ES-I3 (cell line): Measurements from ENCODE around the gene EPB41.
"Not testable (repeated sequence)": the region's sequence is repeated elsewhere in the genome, so short reads cannot be mapped to it uniquely, and the experiment has no call there.

Experiments used
- H3K36me3 ChIP-seq: 2 replicates; pipeline ENCODE4 v1.6.1; 2013; ENCODE audit warnings: mild to moderate bottlenecking, low read length, control low read depth, moderate library complexity; ENCODE audit not compliant: insufficient read depth
- H3K4me1 ChIP-seq: 2 replicates; pipeline ENCODE4 v1.6.1; 2013; ENCODE audit warnings: mild to moderate bottlenecking, control low read depth, low read length; ENCODE audit not compliant: insufficient read depth
- H3K9ac ChIP-seq: 2 replicates; pipeline ENCODE4 v1.6.1; 2013; ENCODE audit warnings: low read depth, mild to moderate bottlenecking, low read length, moderate library complexity
- H3K9me3 ChIP-seq: 2 replicates; pipeline ENCODE4 v1.6.1; 2013; ENCODE audit warnings: mild to moderate bottlenecking, low read length, moderate library complexity; ENCODE audit not compliant: control insufficient read depth, insufficient read depth

EPB41 gene

DNA sequence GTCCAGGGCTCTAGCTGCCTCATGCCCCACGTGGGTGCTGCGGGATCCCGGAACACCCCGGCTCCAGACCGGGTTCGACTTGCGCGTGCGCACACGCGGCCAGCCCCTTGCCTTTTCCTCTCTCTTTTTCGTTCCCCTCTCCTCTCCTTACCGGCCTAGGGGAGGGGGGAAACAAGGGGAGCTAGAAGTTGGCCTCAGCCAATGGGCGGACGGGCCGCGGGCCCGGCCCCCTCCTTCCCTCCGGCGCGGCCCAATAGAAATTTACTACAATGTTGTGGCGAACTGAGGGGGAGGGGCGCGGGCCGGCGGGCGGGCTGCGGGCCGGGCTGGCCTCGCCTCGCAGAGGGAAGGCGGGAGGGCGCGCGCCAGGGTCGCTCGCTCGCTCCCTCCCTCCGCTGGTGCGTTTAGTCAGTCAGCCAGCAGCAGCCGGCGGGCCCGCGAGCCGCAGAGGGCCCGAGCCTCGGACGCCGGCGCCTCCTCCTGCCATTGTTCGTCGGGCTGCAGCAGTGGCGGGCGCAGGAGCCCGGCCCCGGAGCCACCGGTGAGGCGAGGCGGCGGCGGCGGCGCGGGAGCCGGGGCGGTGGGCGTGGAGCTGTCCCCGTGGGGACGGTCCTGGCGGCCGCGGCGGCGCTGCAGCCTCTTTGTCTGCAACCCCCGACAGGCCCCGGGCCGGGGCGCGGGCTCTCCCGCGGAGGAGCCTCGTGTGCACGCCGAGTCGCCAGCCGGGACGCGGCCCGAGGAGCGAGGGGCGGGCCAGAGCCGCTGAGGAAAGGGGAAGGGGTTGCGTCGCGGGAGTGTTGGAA lies at the start of gene EPB41:
EPB41 (plus strand) TSS at position 342 of the 803 bp plus-strand sequence. CDS start 72,869 bp downstream, outside the sequence.
- Histone ChIP-seq H3K4me1 (peaks cover 6% of the 10 kb centered on the region; the same call in 1 of the 2 replicates), H3K9ac (peak within 1 kb of the TSS; percentile 91), H3K36me3 (no peaks in the 10 kb centered on the region), H3K9me3 (no peaks in the 10 kb centered on the region)

DNA sequence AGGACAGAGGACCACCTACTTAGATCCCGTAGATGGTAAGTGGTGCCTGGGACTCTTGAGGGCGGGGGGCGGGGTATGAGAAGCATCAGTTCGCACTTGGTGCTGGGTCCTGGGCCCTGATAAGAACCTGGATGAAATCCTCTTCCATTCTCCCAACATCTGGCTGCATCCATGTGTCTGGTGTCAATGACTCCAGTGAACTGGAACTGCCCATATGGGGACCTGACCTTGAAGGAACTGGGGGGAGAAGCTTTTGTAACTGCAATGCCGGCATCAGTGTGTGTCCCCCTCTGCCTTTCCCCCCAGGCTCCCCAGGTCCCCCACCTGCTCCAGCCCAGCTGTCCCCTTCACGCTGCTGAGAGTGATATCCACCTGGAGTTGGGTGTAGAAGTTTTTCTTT lies 49.7 kb upstream of the EPB41 start:
- Histone ChIP-seq H3K9me3 (no peaks in the 10 kb centered on the region), H3K4me1 (no peaks in the 10 kb centered on the region), H3K9ac (no peak overlapping the region), H3K36me3 (no peaks in the 10 kb centered on the region)

DNA sequence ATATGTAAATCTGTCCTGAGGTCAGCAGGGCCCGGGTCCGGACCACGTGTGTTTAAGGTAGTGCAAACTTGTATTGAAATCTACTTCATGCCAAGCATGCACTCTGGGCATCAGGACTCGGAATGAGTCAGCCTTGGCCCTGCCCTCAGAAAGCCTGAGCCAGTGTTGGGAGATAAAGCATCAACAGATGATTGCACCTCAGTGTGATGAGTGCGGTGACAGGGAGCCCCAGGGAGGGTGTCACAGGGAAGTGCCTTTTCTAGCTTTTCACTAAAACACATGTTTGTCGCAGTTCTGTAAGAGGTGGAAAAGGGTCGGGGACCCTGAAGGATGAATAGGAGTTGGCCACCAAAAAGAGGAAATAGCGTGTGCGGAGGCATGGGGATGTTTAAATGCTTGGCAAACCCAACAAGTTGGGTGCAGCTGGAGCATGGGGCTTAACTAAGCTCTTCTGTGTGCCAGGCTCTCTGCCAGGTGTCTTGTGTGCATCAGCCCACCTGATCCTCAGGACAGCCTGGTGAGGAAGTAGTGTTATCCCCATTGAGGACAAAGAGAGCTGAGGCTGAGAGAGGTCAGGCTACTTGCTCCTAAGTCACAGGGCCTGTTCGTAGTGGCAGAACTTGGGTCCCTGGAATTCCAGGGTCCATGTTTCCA lies 48.2 kb upstream of the EPB41 start:
- no peaks in the 10 kb centered on the region for H3K36me3 ChIP-seq
- no peaks in the 10 kb centered on the region for H3K9me3 ChIP-seq
- H3K4me1 ChIP-seq: no peaks in the 10 kb centered on the region
- H3K9ac ChIP-seq: no peak overlapping the region

DNA sequence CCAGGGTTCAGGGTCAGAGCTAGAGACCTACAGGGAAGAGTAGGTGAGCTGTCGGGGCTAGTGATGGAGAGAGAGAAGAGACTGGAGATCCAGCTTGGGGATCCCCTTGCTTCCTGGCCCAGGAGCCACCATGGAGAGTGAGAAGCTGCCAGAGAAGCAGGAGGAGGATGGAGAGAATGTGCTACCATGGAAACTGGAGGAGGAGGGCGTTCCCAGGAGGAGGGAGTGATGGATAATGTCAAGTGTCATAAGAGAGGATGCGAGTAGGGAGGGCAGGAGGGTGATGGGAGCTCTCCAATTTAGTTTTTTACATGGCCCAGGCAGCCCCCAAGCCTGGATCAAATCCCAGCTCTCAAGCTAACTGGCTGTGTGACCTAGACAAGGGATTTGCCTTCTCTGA lies 46.5 kb upstream of the EPB41 start:
- Histone ChIP-seq H3K36me3 (no peaks in the 10 kb centered on the region), H3K9me3 (no peaks in the 10 kb centered on the region), H3K9ac (no peak overlapping the region), H3K4me1 (no peaks in the 10 kb centered on the region)

DNA sequence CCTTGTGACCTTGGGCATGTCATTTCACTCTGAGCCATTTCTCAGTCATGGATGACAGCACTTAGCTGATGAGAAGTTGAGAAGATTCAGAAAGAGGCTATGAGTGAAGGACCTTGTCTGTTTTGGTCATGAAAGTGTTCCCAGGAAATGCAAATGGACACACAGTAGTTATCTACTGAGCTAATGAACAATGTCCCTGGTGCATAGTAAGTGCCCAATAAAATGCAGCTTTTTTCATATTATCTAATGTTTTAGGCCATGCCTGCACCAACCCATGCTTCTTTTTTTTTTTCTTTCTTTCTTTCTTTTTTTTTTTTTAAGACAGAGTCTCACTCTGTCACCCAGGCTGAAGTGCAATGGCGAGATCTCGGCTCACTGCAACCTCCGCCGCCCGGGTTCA lies 44.4 kb upstream of the EPB41 start:
- no peak overlapping the region for H3K9ac ChIP-seq
- no peaks in the 10 kb centered on the region for H3K9me3 ChIP-seq
- H3K36me3 ChIP-seq: no peaks in the 10 kb centered on the region
- no peaks in the 10 kb centered on the region for H3K4me1 ChIP-seq

DNA sequence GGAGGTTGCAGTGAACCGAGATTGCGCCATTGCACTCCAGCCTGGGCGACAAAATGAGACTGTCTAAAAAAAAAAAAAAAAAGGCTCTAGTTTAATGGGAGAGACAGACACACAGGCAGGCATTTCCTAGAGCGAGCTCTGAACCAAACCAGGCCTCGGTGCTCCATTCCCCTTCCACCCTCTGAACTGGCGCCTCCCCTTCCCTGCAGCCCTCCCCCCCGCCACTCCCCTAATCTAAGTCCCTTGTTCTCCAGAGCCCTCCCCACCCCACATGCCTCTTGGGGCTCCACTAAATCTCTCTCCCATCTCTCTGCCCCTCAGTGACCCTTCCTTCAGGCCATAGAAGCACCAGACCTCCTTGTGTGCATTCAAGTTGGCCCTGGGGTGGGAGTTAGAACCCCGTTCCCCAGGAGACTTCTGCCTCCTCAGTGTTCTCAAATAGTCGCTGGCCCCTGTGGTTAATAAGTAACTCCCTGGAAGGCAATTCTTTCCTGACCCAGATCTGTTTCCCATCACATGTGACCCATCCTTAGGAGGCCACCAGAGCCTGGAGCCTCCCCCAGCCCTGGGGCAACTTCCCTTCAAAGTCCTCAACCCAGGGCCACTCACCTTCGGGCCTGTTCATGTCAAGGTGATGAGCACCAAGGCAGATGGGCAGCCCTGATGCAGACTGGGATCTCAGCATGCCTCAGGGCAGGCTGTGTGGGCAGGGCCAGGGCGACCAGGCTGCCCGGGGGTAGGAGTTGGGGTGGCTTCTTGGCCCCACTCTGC lies 42.6 kb upstream of the EPB41 start:
- Histone ChIP-seq H3K36me3 (no peaks in the 10 kb centered on the region), H3K4me1 (no peaks in the 10 kb centered on the region), H3K9ac (no peak overlapping the region), H3K9me3 (no peaks in the 10 kb centered on the region)

DNA sequence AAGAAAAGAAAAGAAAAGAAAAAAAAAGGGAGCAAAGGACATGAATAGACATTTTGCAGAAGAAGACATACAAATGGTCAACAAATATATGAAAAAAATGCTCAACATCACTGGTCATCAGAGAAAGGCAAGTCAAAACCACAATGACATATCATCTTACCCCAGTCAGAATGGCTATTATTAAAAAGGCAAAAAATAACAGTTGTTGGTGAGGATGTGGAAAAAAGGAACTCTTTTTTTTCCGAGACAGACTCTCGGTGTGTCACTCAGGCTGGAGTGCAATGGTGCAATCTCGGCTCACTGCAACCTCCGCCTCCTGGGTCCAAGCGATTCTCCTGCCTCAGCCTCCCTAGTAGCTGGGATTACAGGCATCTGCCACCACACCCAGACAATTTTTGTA lies 39.2 kb upstream of the EPB41 start:
- H3K9me3 ChIP-seq, H3K36me3 ChIP-seq, H3K4me1 ChIP-seq, H3K9ac ChIP-seq: not testable (repeated sequence)

DNA sequence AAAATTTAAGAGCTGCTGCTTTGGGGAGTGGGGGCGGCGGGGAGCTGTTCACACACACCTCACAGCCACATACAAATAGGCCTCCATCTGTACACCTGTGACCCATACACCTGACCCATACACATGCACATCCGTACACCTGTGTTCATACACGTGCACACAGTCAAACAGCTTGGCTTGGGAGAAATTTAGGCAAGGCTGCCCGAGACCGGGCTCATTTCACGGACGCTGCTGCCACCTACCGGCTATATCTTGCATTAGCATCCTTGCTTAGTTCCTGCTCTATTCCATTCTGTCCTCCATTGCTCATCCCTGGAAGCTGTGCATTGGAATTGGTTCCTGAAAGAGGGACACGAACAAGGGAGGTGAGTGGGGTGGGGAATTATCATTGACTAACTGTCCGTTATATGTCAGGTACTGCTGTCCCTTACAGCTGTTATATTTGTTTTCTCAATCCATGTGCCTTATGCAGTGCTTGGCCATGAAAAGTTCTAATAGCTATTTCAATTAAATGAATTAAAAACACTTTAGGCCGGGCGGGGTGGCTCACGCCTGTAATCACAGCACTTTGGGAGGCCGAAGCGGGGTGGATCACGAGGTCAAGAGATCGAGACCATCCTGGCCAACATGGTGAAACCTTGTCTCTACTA lies 37.1 kb upstream of the EPB41 start:
- no peak overlapping the region for H3K9ac ChIP-seq
- H3K4me1 ChIP-seq: peaks cover under 1% of the 10 kb centered on the region; the same call in 1 of the 2 replicates
- no peaks in the 10 kb centered on the region for H3K36me3 ChIP-seq
- no peaks in the 10 kb centered on the region for H3K9me3 ChIP-seq

DNA sequence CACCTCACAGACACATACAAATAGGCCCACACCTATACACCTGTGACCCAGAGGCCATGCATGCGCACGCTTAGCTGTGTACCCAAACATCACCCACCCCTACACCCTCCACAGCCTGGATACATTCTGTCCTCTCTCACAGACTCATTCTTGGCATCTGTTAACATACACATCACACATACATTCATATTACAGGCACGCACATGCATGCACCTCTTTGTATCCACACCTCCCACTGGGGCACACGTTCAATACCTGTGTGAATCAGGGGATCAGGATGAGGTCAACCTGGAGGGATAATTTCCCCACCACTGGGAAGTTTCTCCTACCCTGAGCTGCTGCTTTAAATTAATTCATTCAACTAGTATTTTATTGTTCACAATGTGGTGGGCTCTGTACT lies 35.6 kb upstream of the EPB41 start:
- Histone ChIP-seq H3K9ac (no peak overlapping the region), H3K9me3 (no peaks in the 10 kb centered on the region), H3K4me1 (peaks cover 12% of the 10 kb centered on the region), H3K36me3 (no peaks in the 10 kb centered on the region)

DNA sequence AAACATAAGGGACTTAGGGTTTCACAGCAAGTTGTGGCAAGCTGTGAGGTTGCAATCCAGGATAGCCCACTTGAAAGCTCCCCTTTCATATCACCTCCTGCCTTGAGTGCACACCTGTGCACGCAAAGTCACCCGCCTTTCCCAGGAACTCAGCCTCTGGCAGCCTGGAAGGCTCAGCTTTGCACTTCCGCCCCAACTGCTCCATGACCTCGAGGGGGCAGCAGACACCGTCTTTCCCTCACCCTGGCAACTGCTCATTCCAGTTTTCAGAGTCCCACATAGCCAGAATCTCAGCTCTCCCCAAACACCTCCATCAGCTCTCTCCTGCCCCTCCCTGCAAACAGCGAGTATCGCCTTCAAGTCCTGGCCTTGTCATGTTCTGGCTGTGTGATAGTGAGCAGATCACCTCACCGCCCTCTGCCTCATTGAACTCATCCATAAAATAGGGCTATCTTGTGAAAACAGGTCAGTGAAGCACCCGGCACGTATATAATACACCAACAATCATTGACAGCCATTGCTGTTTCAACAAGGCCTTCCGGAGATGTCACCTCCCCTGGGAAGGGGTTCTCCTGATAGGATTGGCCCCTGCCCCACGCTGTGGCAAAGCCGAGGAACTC lies 32.2 kb upstream of the EPB41 start:
- Histone ChIP-seq H3K4me1 (peaks cover 37% of the 10 kb centered on the region), H3K9me3 (no peaks in the 10 kb centered on the region), H3K9ac (no peak overlapping the region), H3K36me3 (no peaks in the 10 kb centered on the region)

DNA sequence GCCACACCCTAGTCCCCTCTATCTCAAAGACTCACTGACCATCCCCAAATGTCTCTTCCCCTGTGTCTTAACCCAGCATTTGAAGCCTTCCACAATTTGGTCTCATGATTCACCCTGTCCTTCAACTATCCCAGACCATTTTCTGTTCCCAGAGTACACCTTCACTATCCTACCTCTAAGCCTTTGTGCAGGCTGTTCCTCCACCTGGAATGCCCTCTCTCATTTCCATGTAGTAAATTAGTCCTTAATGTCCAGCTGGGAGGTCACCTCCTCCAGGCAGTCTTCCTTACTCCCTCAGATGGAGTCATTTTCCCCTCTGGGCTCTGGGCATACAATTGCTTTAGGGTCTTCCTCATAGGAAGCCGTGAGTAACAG lies 31.1 kb upstream of the EPB41 start:
- Histone ChIP-seq H3K9ac (peak overlapping the region; percentile 34; the same call in 1 of the 2 replicates), H3K4me1 (peaks cover 37% of the 10 kb centered on the region), H3K36me3 (no peaks in the 10 kb centered on the region), H3K9me3 (no peaks in the 10 kb centered on the region)

DNA sequence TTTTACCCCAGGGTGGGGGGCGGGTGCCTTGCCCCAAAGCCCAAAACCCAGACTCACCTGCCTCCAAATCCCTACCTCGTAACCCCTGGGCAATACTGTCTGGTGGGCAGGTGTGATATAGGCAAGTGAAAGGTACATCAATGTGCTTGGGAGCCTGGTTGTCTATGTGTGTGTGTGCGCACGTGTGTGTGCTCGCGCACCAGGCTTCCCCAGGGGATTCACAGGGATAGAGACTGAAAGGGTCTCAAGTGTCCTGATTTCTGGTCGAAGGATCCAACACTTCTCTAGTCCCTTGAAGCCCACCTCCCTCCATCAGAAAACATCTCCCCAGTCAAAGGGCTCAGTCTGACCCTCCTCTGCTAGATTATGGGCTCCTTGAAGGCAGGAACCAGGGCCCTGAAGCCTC lies 28.9 kb upstream of the EPB41 start:
- no peaks in the 10 kb centered on the region for H3K36me3 ChIP-seq
- H3K9ac ChIP-seq: no peak overlapping the region
- peaks cover 37% of the 10 kb centered on the region for H3K4me1 ChIP-seq
- H3K9me3 ChIP-seq: no peaks in the 10 kb centered on the region

DNA sequence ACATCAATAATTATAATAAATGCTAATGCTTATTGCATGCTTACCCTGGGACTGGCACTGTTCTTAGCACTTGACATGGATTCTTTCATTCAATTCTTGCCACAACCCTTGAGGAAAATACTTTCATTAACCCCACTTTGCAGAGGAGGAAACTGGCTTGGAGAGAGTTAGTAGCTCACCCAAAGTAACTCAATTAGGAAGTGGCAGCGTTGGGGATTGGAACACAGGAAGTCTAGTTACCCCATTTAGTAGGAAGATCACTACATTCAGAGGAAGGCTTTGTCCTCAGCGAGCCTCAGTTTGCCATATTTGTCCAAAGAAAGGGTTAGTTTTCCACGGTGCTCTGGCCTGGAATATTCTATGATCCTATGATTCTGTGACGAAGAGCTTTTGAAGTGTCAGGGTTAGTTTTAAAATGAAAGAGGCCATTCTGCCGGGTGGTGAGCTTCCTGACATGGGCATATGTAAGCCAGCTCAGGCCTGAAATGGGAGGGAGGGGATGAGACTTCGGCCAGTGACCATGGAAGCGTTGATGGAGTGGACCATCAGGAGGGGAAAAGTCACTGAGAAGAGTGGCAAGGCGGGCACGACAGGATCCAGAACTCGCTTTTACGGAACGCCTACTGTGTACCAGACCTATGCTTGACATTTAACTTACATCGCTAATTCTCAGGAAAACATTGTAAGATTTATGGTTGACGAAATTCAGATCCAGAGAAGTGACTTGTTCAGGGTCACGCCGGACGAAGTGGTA lies 28.2 kb upstream of the EPB41 start:
- Histone ChIP-seq H3K4me1 (peaks cover 37% of the 10 kb centered on the region), H3K36me3 (no peaks in the 10 kb centered on the region), H3K9me3 (no peaks in the 10 kb centered on the region), H3K9ac (peak overlapping the region; percentile 83; the same call in 1 of the 2 replicates)
